GM12801 (cell line): Measurements from ENCODE around the gene LCORL.

ENCODE experiments used
- CTCF ChIP-seq: IDR thresholded peaks from one replicate; pipeline ENCODE4 v1.5.1; 2011; ENCODE audit warnings: control low read depth; ENCODE audit not compliant: insufficient read length; ENCODE audit errors: extremely low read depth

Gene LCORL

GRCh38 chr4:17846266-17846665 is 175.3 kb downstream of the LCORL start:
- TF ChIP-seq CTCF = no peak

GRCh38 chr4:17823871-17824669 is 197.5 kb downstream of the LCORL start:
- no peak for TF ChIP-seq CTCF

DNA sequence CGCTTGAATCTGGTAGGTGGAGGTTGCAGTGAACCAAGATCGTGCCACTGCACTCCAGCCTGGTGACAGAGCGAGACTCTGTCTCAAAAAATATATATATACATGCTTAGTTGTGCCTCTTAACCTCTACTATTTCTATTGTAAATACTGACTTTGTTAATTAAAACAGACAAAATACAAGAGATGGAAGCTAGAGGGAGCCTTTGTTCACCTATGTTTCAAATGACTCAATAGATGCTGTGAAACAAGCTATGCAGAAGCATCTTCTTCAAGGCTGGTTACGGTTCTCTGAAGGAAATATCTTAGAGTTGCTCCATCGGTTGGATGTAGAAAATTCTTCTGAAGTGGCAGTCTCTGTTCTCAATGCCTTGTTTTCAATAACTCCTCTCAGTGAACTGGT is 204.5 kb downstream of the LCORL start:
- no peak for TF ChIP-seq CTCF

DNA sequence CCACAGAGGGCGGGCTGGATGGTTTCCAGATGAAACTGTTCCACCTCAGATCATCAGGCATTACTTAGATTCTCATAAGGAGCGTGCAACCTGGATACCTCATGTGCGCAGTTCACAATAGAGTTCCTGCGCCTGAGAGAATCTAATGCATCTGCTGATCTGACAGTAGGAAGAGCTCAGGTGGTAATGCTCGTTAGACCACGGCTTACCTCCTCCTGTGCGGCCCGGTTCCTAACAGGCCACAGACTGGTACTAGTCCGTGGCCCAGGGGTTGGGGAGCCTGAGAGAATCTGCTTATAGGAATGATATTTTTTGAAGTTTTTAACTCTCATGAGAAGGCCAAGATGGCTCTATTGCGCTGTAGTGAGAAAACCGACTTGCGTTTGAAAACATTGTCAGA is 205.4 kb downstream of the LCORL start:
- TF ChIP-seq CTCF = no peak

DNA sequence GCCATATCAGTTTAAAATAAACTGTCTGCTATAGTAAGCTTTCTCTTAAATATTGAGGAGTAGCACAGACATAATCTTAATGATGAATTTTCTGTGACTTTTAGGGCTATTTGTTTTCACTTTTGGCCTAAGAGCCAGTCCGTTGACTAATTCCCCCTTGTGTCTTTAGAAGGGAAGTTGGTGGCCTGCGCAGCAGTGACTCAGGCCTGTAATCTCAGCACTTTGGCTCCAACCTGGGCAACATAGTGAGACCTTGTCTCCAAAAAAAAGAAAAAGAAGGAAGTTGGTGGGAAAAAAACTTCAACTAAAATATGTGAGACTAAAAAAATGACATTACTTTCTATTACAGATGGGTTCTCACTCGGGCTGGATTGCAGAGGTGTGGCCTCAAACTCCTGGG is 207.4 kb downstream of the LCORL start:
- TF ChIP-seq CTCF = no peak

GRCh38 chr4:17812801-17813200 is 208.8 kb downstream of the LCORL start:
- no peak for TF ChIP-seq CTCF

GRCh38 chr4:17812125-17812524 is 209.4 kb downstream of the LCORL start:
- TF ChIP-seq CTCF = no peak
